Fibroblast of the aortic adventitia (primary cell): ENCODE data around the gene SHC4. TPM values are rescaled to one million over a fixed set of nuclear protein-coding genes. Genes with fewer than 3 reads are reported as not detected.
A peak's percentile ranks its signal among the peaks of the same experiment; 100 is the strongest.

Experiments
- DNase-seq: peaks from one replicate; pipeline ENCODE4 v3.0.0-alpha.2; 2010; ENCODE audit warnings: low read depth
- H3K4me3 ChIP-seq: 2 replicates; pipeline ENCODE4 v1.5.1; 2011; ENCODE audit warnings: low read depth, mild to moderate bottlenecking, control low read depth, low read length, moderate library complexity
- total RNA-seq: library from RNA; depleted of rRNA; stranded (reverse); fragments of >200 nt; gene quantifications from 2 replicates; pipeline ENCODE4 v1.2.3, GENCODE V29; 2012; ENCODE audit warnings: low replicate concordance
- TF ChIP-seq, protein P1 (sequence below): IDR thresholded peaks from 2 replicates; pipeline ENCODE4 v1.5.1; 2011; ENCODE audit warnings: mild to moderate bottlenecking, low read length, control low read depth, inconsistent platforms; ENCODE audit not compliant: insufficient read depth

The SHC4 gene
- total RNA-seq, 1 donor: 2.2 TPM

DNA sequence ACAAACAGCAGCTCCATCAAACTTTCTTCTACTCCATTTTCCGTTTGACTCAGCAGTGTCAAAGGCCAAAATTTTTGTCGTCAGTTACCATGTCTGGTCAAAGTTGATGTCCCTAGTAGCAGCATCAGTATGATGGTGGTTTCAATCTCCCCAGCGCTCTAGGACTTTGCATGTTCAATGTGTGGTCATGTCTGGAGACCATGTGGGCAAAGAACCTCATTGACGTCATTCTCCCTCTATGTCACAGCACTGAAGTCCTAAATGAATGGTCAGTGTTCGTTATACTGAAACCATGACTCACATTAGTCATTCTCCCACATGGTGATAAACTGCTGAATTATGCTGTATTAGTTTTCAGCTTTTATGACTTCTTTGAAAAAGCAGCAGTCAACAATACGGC is 23.2 kb downstream of the SHC4 start:
- TF ChIP-seq, protein P1, sequence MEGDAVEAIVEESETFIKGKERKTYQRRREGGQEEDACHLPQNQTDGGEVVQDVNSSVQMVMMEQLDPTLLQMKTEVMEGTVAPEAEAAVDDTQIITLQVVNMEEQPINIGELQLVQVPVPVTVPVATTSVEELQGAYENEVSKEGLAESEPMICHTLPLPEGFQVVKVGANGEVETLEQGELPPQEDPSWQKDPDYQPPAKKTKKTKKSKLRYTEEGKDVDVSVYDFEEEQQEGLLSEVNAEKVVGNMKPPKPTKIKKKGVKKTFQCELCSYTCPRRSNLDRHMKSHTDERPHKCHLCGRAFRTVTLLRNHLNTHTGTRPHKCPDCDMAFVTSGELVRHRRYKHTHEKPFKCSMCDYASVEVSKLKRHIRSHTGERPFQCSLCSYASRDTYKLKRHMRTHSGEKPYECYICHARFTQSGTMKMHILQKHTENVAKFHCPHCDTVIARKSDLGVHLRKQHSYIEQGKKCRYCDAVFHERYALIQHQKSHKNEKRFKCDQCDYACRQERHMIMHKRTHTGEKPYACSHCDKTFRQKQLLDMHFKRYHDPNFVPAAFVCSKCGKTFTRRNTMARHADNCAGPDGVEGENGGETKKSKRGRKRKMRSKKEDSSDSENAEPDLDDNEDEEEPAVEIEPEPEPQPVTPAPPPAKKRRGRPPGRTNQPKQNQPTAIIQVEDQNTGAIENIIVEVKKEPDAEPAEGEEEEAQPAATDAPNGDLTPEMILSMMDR: no peak
- H3K4me3 ChIP-seq: no peak overlapping the region
- peak; percentile 95 for DNase-seq

DNA sequence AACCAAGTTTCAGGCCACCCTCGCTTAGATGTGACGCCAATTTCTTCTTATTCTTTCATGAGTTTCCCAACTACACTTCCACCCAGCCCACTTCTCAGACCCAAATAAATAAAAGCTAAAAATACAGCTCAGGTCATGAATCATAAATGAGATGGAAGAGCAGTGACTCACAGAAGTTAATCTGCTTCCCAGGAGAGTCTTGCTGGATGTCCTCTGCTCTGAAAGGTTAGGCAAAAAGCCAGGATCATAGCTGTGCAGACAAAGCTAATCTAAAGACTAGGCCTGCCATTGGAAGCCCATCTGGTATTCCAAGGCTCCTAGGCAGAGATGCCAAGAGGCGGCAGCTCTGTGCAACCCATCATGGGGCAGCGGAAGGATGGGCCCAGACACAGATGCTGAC is 24.1 kb downstream of the SHC4 start:
- no peak overlapping the region for H3K4me3 ChIP-seq
- peak; percentile 98 for DNase-seq
- TF ChIP-seq, protein P1: no peak

DNA sequence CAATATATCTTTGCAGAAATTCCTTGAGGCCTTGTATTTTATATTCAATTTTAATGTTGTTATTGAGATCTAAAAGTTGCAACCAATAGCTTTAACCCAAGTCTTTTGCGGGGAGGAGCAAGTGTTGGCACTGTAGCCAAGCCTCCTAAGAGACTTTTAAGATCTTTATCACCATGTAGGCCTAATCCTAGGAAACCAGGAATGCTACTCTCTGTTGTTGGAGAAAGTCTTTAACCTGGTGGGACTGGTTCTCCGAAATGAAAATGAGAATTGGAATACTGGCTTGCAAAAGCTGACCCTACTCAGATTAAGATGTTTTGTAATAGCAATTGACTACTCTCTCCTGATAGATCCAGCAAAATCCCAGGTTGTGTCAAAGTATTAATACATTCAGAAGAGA is 25.8 kb downstream of the SHC4 start:
- H3K4me3 ChIP-seq: no peak overlapping the region
- TF ChIP-seq, protein P1: no peak
- no peak for DNase-seq

DNA sequence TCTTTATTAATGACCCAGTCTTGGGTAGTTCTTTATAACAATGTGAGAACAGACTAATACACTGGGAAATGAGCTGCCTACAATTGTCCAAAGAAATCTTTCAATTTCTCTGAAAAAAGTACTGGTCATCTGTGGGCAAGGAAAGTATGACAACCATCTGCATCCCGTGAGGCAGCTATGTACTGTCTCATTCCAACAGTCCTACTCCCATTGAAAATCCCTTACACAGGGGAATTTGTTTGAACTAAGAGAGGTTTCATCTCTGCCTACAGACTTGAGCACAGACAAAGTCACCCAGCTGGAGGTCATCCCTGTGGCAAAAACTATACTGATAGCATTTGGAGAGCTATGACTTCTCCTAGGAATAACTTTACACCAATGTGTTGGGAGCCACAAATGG is 27.1 kb downstream of the SHC4 start:
- peak; percentile 62 for DNase-seq
- no peak overlapping the region for H3K4me3 ChIP-seq
- TF ChIP-seq, protein P1: no peak

DNA sequence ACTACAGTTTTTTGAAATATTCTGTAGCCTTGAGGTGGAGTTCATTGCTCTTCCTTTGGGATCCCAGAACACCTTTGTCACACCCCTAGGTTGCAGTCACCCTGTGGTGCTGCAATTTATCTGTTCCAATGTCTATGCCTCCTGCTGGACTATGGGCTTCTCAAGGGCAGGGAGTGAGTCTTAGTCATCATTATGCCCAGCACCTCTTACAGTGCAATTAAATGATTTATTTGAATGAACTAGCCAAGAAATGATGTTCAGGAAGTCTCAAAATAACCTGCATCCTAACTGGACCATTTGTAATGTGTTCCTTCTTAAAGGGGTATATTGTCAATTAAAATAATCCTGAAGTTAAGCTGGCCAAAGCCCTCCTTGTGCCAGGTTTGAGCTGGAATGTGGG is 28.5 kb downstream of the SHC4 start:
- no peak for DNase-seq
- TF ChIP-seq, protein P1: no peak
- no peak overlapping the region for H3K4me3 ChIP-seq

DNA sequence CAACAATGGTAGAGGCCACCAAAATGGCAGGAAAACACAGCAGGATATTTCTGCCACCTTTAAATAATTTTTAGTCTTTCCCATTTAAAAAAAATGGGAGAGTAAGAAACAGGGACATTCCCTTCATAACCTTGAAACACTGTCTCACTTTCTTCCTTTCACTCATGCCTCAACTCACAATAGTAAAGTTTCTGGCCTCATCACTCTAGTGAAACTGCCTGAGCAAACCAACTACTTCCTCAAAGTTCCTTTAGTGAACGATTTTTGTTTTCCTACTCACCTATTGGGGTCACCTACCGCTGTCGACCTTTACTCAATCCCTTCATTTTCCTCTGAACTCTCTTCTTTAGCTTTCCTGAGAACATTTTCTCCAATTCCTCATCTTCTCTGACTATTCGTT is 33.0 kb downstream of the SHC4 start:
- TF ChIP-seq, protein P1: no peak
- DNase-seq: no peak
- no peak overlapping the region for H3K4me3 ChIP-seq

DNA sequence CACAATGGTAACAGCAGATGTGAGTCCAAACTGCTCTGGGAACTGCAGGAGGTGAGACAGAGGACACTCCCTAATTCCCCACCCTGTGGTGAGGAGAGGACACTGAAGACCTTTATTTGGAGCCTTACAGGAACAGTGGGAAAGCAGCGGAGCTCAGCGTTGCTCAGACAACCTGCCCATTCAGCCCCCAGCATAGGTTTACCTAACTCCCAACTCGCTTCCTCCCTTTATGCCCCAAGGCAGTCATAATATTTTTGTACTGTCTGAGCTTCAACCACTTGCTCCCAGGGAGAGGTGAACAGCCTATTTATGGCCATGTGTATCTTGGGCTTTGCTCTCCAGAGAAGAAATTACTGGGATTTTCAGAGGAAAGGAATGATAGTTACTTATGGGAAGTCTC is 34.1 kb downstream of the SHC4 start:
- TF ChIP-seq, protein P1: no peak
- no peak for DNase-seq
- H3K4me3 ChIP-seq: no peak overlapping the region
